ENCODE measurements around the gene PPIL6.
A peak's percentile ranks its signal among the peaks of the same experiment; 100 is the strongest.

Gene PPIL6

DNA sequence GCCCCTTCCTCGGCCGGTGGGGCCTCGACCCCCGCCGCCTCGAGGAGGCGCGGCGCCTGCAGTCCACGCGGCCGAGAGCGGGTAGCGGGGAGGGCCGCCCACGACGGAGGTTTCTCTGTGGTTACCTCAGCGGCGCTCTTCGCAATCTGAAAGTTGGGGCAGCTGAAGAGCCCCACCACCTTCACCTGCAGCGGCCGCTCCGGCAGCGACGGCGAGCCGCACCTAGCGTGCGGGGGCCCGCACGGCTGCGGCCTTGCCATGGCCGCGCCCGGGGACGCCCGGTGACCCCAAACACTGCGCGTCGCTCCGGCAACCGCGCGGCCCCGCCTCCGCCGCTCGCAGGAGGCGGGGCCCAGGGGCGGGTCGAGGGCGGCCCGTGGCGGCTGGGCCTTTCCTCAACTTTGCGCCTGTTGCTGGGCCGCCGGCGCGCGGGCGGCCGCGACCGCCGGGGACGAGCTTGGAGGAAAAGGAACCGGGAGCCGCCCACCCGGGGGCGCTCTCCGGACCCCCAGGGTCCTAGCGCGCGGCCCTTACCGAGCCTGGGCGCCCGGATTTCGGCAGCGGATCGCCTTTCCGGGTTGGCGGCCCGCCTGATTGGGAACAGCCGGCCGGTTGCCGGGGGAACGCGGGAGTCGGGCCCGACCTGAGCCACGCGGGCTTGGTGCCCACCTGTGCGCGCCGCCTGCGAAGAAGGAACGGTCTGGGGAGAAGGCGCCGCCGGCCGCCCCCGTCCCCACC, at the start of gene PPIL6, which contains the start of gene SMPD2:
TSS of gene PPIL6 (minus strand) at position 298 of the 738 bp plus-strand sequence. CDS start at position 260, 38 bp downstream.
TSS of gene SMPD2 (plus strand) at position 394 of the 738 bp plus-strand sequence. CDS start 398 bp downstream, outside the sequence.
- peak; percentile 36 to 69 (median 46) for DNase-seq

GRCh38 chr6:109488001-109488400, 47.6 kb upstream of the PPIL6 start:
- DNase-seq: no peak

DNA sequence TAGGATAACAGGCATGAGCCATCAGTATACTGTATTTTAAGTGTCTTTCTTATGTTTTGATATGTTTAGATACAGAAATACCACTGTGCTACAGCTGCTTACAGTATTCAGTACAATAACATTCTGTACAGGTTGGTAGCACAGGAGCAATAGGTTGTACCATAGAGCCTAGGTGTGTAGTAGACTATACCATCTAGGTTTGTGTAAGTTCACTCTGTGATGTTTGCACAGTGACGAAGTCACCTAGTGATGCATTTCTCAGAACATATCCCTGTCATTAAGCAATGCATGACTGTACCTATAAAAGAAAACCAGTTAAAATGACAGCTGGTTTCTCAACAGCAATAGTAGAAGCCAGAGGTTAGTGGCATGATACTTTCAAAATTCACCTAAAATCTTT, 45.6 kb upstream of the PPIL6 start:
- no peak for DNase-seq

DNA sequence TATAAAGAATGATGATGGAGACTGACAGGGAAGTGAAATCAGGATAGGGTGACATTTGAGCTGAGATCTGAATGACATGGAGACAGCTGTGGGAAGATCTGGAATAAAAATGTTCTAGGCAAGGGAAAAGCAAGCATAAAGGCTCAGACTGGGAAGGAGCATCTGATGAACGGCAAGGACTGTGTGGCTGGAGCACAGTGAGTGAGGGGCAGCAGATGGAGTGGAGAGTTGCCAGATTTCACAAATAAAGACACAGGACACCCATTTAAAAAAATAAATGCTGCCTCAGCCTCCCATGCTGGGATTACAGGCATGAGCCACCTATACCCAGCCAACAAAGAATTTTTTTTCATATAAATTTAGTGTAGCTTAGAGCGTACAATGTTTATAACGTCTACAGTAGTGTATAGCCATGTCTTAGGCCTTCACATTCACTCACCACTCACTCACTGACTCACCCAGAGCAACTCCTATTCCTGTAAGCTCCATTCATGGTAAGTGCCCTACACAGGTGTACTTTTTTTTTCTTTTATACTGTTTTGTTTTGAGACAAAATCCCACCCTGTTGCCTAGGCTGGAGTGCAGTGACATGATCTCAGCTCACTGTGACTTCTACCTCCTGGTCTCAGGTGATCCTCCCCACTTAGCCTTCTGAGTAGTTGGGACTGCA, 45.0 kb upstream of the PPIL6 start:
- DNase-seq: no peak

- DNase-seq: no peak
Observed at GRCh38 chr6:109484122-109484521, 43.7 kb upstream of the PPIL6 start.

DNA sequence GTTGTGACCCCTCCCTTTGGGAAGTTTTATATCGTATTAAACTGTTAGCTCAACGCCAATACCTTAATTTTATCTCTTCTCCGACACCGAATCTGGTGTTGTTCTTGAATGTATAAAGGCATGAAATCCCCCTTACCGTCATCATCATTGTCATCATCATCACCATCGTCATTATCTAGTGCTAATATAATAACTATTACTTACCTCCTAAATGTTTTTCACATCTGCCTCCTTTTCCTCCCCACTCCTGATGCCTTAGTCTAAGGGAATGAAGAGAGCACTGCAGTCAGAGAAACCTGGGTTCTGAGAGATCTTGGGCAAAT, 43.3 kb upstream of the PPIL6 start:
- no peak for DNase-seq

- peak; percentile 54 to 89 (median 81) for DNase-seq
Observed at GRCh38 chr6:109482905-109483734, 42.7 kb upstream of the PPIL6 start, which contains the start of gene ZBTB24. Gene ZBTB24, minus strand, starts transcription at chr6:109483219. Its CDS starts 1,193 bp downstream, at chr6:109482026.

DNA sequence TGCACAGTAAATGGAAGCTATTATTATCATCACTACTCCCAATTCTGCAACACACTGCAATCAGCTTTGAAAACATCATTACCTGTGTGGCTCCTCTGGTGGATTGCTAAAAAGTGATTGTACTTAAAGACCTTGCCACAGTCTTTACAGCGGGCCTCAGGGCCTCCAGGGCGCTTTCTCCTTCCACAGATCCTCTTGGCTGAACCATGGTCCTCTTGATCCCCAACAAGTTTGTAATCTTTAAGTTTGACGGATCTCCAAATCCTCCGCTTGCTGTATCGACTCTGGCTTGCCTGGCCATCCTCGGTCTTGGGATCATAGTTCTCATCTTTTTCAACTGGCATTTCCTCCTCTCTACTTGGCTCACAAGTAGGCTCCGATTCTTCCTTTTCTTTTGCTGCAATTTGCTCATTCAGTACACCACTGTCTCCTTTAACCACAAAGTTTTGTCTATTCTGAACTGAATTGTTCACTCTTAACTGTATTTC, 40.6 kb upstream of the PPIL6 start:
- DNase-seq: no peak

- no peak for DNase-seq
Observed at GRCh38 chr6:109478841-109479624, 38.6 kb upstream of the PPIL6 start.

DNA sequence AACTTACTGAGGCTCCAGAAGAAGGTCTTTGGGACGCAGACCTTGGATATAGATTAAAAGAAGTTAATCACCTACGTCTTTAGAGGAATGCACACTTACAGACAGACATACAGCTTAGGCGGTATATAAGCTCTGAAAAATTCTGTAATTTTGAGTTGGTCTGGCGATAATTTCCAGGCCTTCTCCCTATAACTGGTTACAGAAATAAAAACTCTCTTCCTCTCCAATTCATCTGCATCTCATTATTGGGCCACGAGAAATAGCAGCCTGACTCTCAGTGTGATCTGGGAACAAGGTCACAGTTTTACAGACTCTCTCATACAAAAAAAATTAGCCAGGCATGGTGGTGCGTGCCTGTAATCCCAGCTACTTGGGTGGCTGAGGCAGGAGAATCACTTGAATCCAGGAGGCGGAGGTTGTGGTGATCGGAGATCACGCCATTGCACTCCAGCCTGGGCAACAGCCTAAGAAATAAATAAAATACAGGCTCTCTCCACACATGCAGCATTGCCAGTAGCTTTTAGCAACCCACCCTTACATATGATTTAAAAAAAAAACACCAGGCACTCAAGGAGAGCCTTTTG, 37.9 kb upstream of the PPIL6 start:
- no peak for DNase-seq

GRCh38 chr6:109477725-109478124, 37.3 kb upstream of the PPIL6 start:
- DNase-seq: no peak

DNA sequence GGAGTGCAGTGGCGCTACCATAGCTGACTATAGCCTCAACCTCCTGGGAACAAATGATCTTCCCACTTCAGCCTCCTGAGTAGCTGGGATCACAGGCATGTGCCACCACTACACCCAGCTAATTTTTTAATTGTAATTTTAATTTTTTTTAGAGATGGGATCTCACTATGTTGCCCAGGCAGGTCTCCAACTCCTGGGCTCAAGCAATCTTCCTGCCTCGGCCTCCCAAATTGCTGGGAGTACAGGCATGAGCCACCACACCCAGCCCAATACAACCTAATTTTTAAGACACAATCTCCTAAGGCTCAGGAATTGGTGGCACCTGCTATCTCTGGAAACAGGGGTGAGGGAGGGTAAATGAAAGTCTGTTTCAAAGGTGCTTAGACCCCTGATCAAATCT, 36.8 kb upstream of the PPIL6 start:
- DNase-seq: no peak

DNA sequence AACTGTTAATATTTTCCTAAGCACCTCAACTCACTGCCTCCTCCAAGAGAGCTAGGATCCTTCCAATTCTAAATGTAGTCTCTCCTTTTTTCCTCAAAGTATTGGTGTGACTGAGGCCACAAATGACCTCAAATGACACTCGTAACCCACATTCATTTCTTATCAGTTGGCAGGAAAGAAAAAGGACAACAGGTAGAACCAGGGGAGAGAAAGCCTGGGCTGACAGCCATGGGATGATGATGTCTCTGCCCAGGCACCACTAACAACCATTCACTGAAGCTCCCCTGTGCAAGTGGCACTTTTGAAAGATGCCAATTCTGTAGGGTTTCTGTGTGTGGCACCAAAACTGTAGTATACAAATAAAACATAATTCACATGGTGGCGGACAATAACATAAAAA, 35.2 kb upstream of the PPIL6 start:
- no peak for DNase-seq

DNA sequence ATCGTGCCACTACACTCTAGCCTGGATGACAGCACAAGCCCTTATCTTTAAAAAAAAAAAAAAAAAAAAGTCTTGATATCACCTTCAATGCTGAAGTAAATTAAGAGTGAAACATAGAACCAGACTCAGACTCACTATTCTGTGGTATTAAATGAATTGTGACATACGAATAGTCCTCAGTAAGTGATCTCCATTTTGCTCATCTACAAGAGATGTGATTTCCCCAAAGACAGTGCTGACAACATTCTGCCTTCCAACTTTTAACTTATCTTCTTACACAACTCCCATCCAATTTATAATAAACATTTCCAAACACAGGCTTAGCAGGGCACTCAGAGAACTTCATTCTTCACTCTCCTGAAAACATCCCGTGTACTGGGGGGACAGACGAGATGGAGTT, 34.6 kb upstream of the PPIL6 start:
- no peak for DNase-seq

DNA sequence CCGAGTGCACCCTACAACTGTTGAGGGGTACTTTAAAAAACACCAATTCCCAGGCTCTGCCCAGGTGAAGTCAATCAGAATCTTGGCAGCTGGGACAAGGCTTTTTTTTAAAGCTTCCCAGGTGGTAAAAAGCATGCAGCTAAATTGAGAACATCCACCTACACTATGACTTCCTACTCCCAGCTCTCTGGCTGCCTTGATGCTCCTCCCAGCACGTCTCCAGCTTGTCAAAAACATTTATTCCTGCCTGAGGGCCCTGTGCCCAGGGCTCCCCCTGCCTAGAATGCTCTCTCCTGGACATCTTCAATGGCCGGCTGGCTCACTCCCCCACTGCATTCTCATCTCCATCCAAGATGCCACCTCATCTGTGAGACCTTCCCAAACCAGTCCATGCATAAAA, 32.7 kb upstream of the PPIL6 start:
- no peak for DNase-seq

GRCh38 chr6:109472132-109472995, 31.9 kb upstream of the PPIL6 start:
- no peak for DNase-seq

DNA sequence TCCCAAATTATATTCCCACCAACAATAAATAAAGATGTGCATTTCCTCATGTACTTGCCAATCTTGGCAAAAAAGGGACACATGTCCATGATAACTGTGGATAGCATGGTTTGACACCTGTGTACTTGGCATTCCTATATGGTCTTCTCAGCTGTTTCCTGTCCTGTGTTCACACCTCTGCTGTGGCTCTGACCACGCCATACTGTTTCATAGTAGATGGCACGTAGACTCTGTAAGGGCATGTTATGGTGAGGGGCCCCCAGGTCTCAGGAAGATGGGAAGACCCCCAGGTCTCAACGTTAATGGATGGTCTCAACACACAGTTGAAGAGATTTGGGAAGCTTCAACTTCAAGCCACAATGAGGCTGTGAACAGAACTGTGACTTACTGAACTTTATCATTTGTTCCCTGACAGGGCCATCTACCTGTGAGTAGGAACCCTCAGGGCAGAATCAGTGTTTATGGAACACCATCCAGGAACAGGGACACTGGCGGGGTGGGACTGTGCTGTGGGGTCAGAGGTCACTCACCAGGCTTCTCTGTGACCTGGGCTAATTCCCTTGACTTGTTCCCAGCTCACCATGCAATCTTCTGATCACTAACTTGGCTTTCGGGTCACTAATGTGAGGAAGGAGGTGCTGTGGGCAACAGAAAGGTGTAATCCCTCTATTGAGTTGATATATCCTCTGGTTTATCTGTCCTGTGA, 30.8 kb upstream of the PPIL6 start:
- DNase-seq: no peak

DNA sequence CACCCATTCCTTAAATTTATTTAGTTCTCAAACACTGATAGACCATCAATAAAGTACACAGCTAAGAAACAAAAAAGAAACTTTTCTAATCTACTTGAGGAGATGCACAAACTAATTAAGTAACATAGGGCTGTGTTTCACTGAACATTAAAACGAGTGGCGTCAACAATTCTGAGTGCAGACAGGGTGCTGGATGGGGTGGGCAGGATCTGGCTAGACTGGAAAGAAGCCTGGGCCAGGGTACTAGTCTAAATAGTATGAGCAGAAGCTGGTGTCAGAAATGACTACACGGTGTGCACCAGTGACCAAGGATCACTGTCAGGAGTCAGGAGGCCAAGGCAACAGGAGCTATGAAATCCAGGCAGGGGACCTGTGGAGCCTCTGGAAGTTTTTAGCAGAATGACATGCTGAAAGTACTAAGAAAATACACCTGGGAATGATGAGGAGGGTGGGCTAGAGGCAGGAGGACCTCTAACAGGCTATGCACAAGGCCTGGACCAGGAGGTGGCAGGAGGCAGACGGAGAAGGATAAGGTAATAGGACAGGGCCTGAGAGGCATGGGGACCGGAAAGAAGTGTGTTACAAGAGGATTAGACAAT, 29.3 kb upstream of the PPIL6 start:
- DNase-seq: no peak

DNA sequence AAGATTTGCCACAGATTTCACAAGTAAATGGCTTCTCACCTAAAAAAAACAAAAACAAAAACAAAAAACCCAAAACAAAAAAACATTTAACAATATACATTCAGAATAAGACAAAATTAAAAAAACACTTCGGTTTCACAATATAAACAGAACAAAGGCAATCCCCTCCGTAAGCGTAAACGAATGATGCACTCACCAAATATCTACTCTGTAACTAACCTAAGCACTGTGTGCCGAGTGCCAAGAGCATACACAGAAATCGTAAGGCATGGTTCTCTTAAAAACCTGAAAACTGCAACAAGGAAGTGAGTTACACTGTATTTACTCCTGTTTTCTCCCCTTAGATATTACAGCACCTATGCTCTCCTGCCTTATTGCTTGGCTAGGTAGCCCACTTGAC, 27.3 kb upstream of the PPIL6 start:
- no peak for DNase-seq
